ENCODE measurements around the gene IGFBP6.

DNA sequence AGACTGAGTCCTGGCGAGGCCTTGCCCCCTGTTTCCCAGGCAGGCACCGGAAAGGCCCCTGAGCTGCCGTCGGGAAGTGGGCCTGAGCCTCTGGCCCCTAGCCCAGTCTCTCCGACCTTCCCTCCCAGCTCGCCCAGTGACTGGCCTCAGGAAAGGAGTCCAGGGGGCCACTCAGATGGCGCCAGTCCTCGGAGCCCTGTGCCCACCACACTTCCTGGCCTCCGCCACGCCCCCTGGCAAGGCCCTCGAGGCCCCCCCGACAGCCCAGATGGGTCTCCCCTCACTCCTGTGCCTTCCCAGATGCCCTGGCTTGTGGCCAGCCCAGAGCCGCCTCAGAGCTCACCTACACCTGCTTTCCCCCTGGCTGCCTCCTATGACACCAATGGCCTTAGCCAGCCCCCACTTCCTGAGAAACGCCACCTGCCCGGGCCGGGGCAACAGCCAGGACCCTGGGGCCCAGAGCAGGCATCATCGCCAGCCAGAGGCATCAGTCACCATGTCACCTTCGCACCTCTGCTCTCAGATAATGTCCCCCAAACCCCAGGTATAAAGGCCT, 36.7 kb upstream of the IGFBP6 start:
- TF ChIP-seq, protein P1, sequence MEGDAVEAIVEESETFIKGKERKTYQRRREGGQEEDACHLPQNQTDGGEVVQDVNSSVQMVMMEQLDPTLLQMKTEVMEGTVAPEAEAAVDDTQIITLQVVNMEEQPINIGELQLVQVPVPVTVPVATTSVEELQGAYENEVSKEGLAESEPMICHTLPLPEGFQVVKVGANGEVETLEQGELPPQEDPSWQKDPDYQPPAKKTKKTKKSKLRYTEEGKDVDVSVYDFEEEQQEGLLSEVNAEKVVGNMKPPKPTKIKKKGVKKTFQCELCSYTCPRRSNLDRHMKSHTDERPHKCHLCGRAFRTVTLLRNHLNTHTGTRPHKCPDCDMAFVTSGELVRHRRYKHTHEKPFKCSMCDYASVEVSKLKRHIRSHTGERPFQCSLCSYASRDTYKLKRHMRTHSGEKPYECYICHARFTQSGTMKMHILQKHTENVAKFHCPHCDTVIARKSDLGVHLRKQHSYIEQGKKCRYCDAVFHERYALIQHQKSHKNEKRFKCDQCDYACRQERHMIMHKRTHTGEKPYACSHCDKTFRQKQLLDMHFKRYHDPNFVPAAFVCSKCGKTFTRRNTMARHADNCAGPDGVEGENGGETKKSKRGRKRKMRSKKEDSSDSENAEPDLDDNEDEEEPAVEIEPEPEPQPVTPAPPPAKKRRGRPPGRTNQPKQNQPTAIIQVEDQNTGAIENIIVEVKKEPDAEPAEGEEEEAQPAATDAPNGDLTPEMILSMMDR (IDR thresholded peaks at IDR 0.05) = no peak
- TF ChIP-seq EZH2 (IDR thresholded peaks at IDR 0.05; ENCODE audit: borderline replicate concordance, insufficient read depth, low read depth, low read length, poor library complexity, severe bottlenecking) = no peak

Measured in B cell (primary cell).